K562 (cell line): ENCODE results near the gene DCHS2. TPM values are rescaled to one million over a fixed set of nuclear protein-coding genes. Genes with fewer than 3 reads are reported as not detected.

ENCODE experiments used
- ADNP ChIP-seq: fragments of 200-800 bp; sonication (Bioruptor generic); IDR thresholded peaks from 2 replicates; pipeline ENCODE4 v1.6.1; 2016; ENCODE audit warnings: missing genetic modification characterization, missing compliant biosample characterization
- BCOR ChIP-seq: fragments of 450-650 bp; IDR thresholded peaks from 2 replicates; pipeline ENCODE4 v1.6.1; 2016
- CBFA2T2 ChIP-seq: fragments of 450-650 bp; conservative IDR thresholded peaks from 2 replicates; pipeline ENCODE4 v1.6.1; 2017; ENCODE audit warnings: mild to moderate bottlenecking
- CXXC5 ChIP-seq: fragments of 250-450 bp; sonication (Bioruptor Pico); IDR thresholded peaks from 2 replicates; pipeline ENCODE4 v1.8.0; 2022; ENCODE audit warnings: inconsistent platforms, mild to moderate bottlenecking, moderate library complexity
- ELF4 ChIP-seq: fragments of 450-650 bp; formaldehyde crosslinking; IDR thresholded peaks from 2 replicates; pipeline ENCODE4 v1.4.0; 2022; ENCODE audit warnings: missing genetic modification characterization
- ETV5 ChIP-seq: sonication (generic); formaldehyde crosslinking; IDR thresholded peaks from 2 replicates; pipeline ENCODE4 v1.4.0; 2020; ENCODE audit warnings: low read depth, mild to moderate bottlenecking, missing genetic modification reagents
- FOSL1 ChIP-seq: fragments of 200-800 bp; sonication (Bioruptor generic); conservative IDR thresholded peaks from 2 replicates; pipeline ENCODE4 v1.6.1; 2016; ENCODE audit warnings: missing genetic modification characterization, missing compliant biosample characterization
- FOXK2 ChIP-seq, 2 experiments: fragments of 450-650 bp; IDR thresholded peaks in 1 of 2; conservative IDR thresholded peaks in 1 of 2; 2 replicates each; pipeline ENCODE4 v1.6.1; 2016; ENCODE audit warnings: low read depth in 2 of 2, mild to moderate bottlenecking in 1 of 2
- MBD2 ChIP-seq: sonication (generic); IDR thresholded peaks from 2 replicates; pipeline ENCODE4 v1.6.1; 2016; ENCODE audit warnings: low read depth, borderline replicate concordance
- MLLT1 ChIP-seq, 2 experiments: fragments of 450-650 bp; IDR thresholded peaks; 2 replicates each; pipeline ENCODE4 v1.6.1; 2016
- MLX ChIP-seq, 2 experiments: fragments of 450-650 bp in 1 of 2; sonication (generic) in 1 of 2; formaldehyde crosslinking; conservative IDR thresholded peaks; 2 replicates each; pipeline versions ENCODE4 v1.4.0 to v1.8.1; 2020 to 2022; ENCODE audit warnings: mild to moderate bottlenecking in 1 of 2, missing genetic modification reagents in 1 of 2
- MTA3 ChIP-seq: fragments of 450-650 bp; formaldehyde crosslinking; IDR thresholded peaks from 2 replicates; pipeline ENCODE4 v1.6.1; 2017; ENCODE audit warnings: mild to moderate bottlenecking, borderline replicate concordance
- MYNN ChIP-seq, 2 experiments: sonication (generic); formaldehyde crosslinking in 1 of 2; IDR thresholded peaks; 2 replicates each; pipeline versions ENCODE4 v1.5.0 to v1.6.1; 2016 to 2020; ENCODE audit warnings: antibody characterized with exemption in 1 of 2, missing genetic modification reagents in 1 of 2
- PHB2 ChIP-seq: fragments of 450-650 bp; IDR thresholded peaks from 2 replicates; pipeline ENCODE4 v1.6.1; 2017; ENCODE audit warnings: low read depth
- RBFOX2 ChIP-seq: fragments of 200-400 bp; formaldehyde crosslinking; IDR thresholded peaks from 2 replicates; pipeline ENCODE4 v1.6.1; 2017; ENCODE audit warnings: low read depth, mild to moderate bottlenecking, low read length, moderate library complexity
- RNF2 ChIP-seq: sonication (generic); IDR thresholded peaks from 2 replicates; pipeline ENCODE4 v1.6.1; 2016
- SMAD1 ChIP-seq: fragments of 150-350 bp; IDR thresholded peaks from 2 replicates; pipeline ENCODE4 v1.6.1; 2014; ENCODE audit warnings: low read length, low read depth; ENCODE audit not compliant: partially characterized antibody
- SMAD3 ChIP-seq: fragments of 450-650 bp; formaldehyde crosslinking; conservative IDR thresholded peaks from 2 replicates; pipeline ENCODE4 v1.4.0; 2020; ENCODE audit warnings: mild to moderate bottlenecking
- SMARCA4 ChIP-seq: fragments of 450-650 bp; IDR thresholded peaks from 2 replicates; pipeline ENCODE4 v1.6.1; 2016
- STAT5A ChIP-seq: IDR thresholded peaks from 2 replicates; pipeline ENCODE4 v1.6.1; 2012; ENCODE audit warnings: low read length, inconsistent platforms, borderline replicate concordance
- TAF9B ChIP-seq: fragments of 450-650 bp; IDR thresholded peaks from 2 replicates; pipeline ENCODE4 v1.6.1; 2018; ENCODE audit warnings: mild to moderate bottlenecking; ENCODE audit not compliant: partially characterized antibody
- TBP ChIP-seq: optimal IDR thresholded peaks from 2 replicates; pipeline ENCODE3; 2011; ENCODE audit warnings: low read depth, low read length, improper control_type of control experiment
- ZNF717 ChIP-seq: fragments of 250-450 bp; sonication (Bioruptor Pico); IDR thresholded peaks from 2 replicates; pipeline ENCODE4 v1.5.0; 2021
- polyA plus RNA-seq, 8 experiments: library from polyadenylated mRNA; depleted of rRNA in 4 of 8; stranded (reverse) in 5 of 8; unstranded in 3 of 8; fragments of >200 nt; fragmentation: Nextera tagmentation in 2 of 8; fragmentation: Illumina TruSeq in 1 of 8; extraction: Ambion mirVana in 2 of 8; extraction: Trizol in 1 of 8; gene quantifications; 2 replicates each; pipeline versions ENCODE4 v1.2.1 to v1.2.3, GENCODE V29; 2011 to 2014; ENCODE audit warnings: inconsistent platforms in 1 of 8, missing spikeins in 1 of 8
- total RNA-seq, 7 experiments: library from RNA; depleted of rRNA in 6 of 7; stranded (reverse); fragments of >200 nt in 6 of 7; fragmentation: Illumina TruSeq in 2 of 7; extraction: Trizol in 2 of 7; gene quantifications; 2 replicates each; pipeline versions ENCODE4 v1.2.1 to v1.2.3, GENCODE V29; 2011 to 2021; ENCODE audit warnings: low replicate concordance in 1 of 7
- TF ChIP-seq, protein P1 (sequence below): fragments of 450-650 bp; IDR thresholded peaks from 2 replicates; pipeline ENCODE4 v1.6.1; 2016; ENCODE audit warnings: antibody characterized with exemption
- TF ChIP-seq, protein P2 (sequence below): conservative IDR thresholded peaks from 2 replicates; pipeline ENCODE4 v1.6.1; 2011; ENCODE audit warnings: low read depth, mild to moderate bottlenecking, low read length; ENCODE audit not compliant: control insufficient read depth

Gene DCHS2
- total and polyA plus RNA-seq, 9 of the 15 experiments (the other 6 are each of a cell fraction or from before 2014, with no cell fraction given): 0.49 to 7.1 (median 5.3) TPM

- peak; percentile 67 for TF ChIP-seq TAF9B
- peak; percentile 97 for TF ChIP-seq CBFA2T2
- TF ChIP-seq SMAD3: peak; percentile 71; the same call in 1 of the 2 replicates
- no peak for TF ChIP-seq TBP
- peak; percentile 99 for TF ChIP-seq SMARCA4
- peak; percentile 77; the same call in 1 of the 2 replicates for TF ChIP-seq MYNN (IDR thresholded peaks at IDR 0.05)
- no peak for TF ChIP-seq MYNN (CRISPR knock-in tag; IDR thresholded peaks at IDR 0.05)
- peak; percentile 70 for TF ChIP-seq FOSL1 (tag)
- no peak for TF ChIP-seq ZNF717 (CRISPR knock-in tag)
- TF ChIP-seq BCOR: peak; percentile 75; the same call in 1 of the 2 replicates
- peak; percentile 71; the same call in 1 of the 2 replicates for TF ChIP-seq MTA3
- TF ChIP-seq CXXC5 (CRISPR knock-in tag): peak; percentile 89
- TF ChIP-seq STAT5A: peak; percentile 99
- 0 out of 2 replicates have a peak, but pooled peaks have one; percentile 36 for TF ChIP-seq ADNP
- TF ChIP-seq, protein P1, sequence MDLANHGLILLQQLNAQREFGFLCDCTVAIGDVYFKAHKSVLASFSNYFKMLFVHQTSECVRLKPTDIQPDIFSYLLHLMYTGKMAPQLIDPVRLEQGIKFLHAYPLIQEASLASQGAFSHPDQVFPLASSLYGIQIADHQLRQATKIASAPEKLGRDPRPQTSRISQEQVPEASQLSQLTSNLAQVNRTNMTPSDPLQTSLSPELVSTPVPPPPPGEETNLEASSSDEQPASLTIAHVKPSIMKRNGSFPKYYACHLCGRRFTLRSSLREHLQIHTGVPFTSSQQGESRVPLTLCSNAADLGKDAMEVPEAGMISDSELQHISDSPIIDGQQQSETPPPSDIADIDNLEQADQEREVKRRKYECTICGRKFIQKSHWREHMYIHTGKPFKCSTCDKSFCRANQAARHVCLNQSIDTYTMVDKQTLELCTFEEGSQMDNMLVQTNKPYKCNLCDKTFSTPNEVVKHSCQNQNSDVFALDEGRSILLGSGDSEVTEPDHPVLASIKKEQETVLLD: peak; percentile 58; the same call in 1 of the 2 replicates
- TF ChIP-seq ELF4: peak; percentile 37; the same call in 1 of the 2 replicates
- TF ChIP-seq MBD2: peak; percentile 76
- TF ChIP-seq ETV5 (CRISPR knock-in tag): peak; percentile 95
- TF ChIP-seq MLX (CRISPR knock-in tag; conservative IDR thresholded peaks at IDR 0.05): no peak
- TF ChIP-seq SMAD1: peak; percentile 70
- peak; percentile 86; the same call in 1 of the 2 replicates for TF ChIP-seq PHB2
- TF ChIP-seq FOXK2 (conservative IDR thresholded peaks at IDR 0.05 in 1 of 2, IDR thresholded peaks at IDR 0.05 in 1 of 2; ENCODE audit: low read depth in 2 of 2): 0 out of 4 replicates have a peak, but pooled peaks of 1 of the 2 experiments have one; percentile 18
- TF ChIP-seq RBFOX2: no peak
- TF ChIP-seq, protein P2, sequence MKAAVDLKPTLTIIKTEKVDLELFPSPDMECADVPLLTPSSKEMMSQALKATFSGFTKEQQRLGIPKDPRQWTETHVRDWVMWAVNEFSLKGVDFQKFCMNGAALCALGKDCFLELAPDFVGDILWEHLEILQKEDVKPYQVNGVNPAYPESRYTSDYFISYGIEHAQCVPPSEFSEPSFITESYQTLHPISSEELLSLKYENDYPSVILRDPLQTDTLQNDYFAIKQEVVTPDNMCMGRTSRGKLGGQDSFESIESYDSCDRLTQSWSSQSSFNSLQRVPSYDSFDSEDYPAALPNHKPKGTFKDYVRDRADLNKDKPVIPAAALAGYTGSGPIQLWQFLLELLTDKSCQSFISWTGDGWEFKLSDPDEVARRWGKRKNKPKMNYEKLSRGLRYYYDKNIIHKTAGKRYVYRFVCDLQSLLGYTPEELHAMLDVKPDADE: peak; percentile 70
- peak in 1 of 2 experiments; percentile 70; a peak in 1 of 4 replicates for TF ChIP-seq MLLT1 (IDR thresholded peaks at IDR 0.05)
- peak; percentile 96 for TF ChIP-seq RNF2
These were observed 35.4 kb downstream of the DCHS2 start (continued) for GRCh38 chr4:154456240-154456639.
